Measurements from ENCODE around the gene LRCH2. TPM values are rescaled to one million over a fixed set of nuclear protein-coding genes. Genes with fewer than 3 reads are reported as not detected.

The LRCH2 gene
- total and polyA plus RNA-seq, 10 donors = 0.39 to 4.0 (median 2.8) TPM

DNA sequence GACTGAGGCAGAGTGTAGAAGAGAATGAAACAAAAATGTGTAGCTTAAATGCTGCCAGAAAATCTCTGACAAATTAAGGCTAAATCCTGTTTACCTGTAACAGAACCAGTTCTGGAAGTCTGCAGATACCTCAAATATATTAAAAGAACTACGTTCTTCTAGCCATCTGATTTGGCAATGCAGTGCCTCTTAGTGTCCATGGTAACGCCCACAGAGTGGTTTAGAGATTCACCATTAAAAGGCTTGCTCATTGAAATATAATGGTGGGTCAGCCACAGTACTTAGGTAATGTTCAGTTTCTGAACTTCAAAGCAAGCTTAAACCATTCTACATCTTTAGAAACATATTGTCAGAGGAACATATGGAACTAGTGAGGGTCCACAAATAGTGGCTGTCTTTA lies 32.4 kb upstream of the LRCH2 start:
- no peaks in the 10 kb centered on the region for H3K9me3 ChIP-seq
- H3K4me3 ChIP-seq = no peak overlapping the region
- TF ChIP-seq POLR2A (IDR thresholded peaks at IDR 0.05) (no peak), POLR2AphosphoS5 (IDR thresholded peaks at IDR 0.05) (no peak), CTCF (IDR thresholded peaks at IDR 0.05 in 8 of 11, conservative IDR thresholded peaks at IDR 0.05 in 3 of 11) (no peak)
- 39 to 96% (median 61%) methylated on average over 2 of the region's 2 CpGs for WGBS, 5 donors
- no peaks in the 10 kb centered on the region for H3K4me1 ChIP-seq
- peaks cover 0 to 10% (median 0%) of the 10 kb centered on the region in 7 donors for H3K27me3 ChIP-seq (replicated peaks in 1 of 7)
- intact Hi-C loops (cut with DNase I; ENCODE audit: low total_unique reads) = no loop called here
- no peaks in the 10 kb centered on the region for H3K36me3 ChIP-seq
- DNase-seq = no peak
- no peak overlapping the region for H3K27ac ChIP-seq

GRCh38 chrX:115264009-115264408 lies 30.1 kb upstream of the LRCH2 start:
- WGBS, 5 donors = 77 to 93% (median 87%) methylated on average over 2 of the region's 2 CpGs
- no peak overlapping the region for H3K4me3 ChIP-seq
- no peak for DNase-seq
- intact Hi-C loops (cut with DNase I; ENCODE audit: low total_unique reads) = no loop called here
- H3K27me3 ChIP-seq (replicated peaks in 1 of 7) = peaks cover 0 to 8% (median 0%) of the 10 kb centered on the region in 7 donors
- no peak overlapping the region for H3K27ac ChIP-seq
- no peaks in the 10 kb centered on the region for H3K36me3 ChIP-seq
- no peaks in the 10 kb centered on the region for H3K4me1 ChIP-seq
- no peak for TF ChIP-seq CTCF (IDR thresholded peaks at IDR 0.05 in 8 of 11, conservative IDR thresholded peaks at IDR 0.05 in 3 of 11)
- no peak for TF ChIP-seq POLR2A (IDR thresholded peaks at IDR 0.05)
- TF ChIP-seq POLR2AphosphoS5 (IDR thresholded peaks at IDR 0.05) = no peak
- no peaks in the 10 kb centered on the region for H3K9me3 ChIP-seq

- intact Hi-C loops (cut with DNase I; ENCODE audit: low total_unique reads) = no loop called here
- no peak for TF ChIP-seq CTCF (IDR thresholded peaks at IDR 0.05 in 8 of 11, conservative IDR thresholded peaks at IDR 0.05 in 3 of 11)
- TF ChIP-seq POLR2A (IDR thresholded peaks at IDR 0.05) = no peak
- TF ChIP-seq POLR2AphosphoS5 (IDR thresholded peaks at IDR 0.05) = no peak
- no peak overlapping the region for H3K27ac ChIP-seq
- DNase-seq = no peak
- H3K36me3 ChIP-seq = no peaks in the 10 kb centered on the region
- H3K27me3 ChIP-seq (replicated peaks in 1 of 7) = peaks cover 0 to 8% (median 0%) of the 10 kb centered on the region in 7 donors
- H3K4me3 ChIP-seq = no peak overlapping the region
- WGBS, 5 donors = 64 to 87% (median 66%) methylated on average over 1 to 2 of the region's 2 CpGs
- no peaks in the 10 kb centered on the region for H3K4me1 ChIP-seq
- no peaks in the 10 kb centered on the region for H3K9me3 ChIP-seq
These were observed 27.3 kb upstream of the LRCH2 start for GRCh38 chrX:115261148-115261547.

- no peak for DNase-seq
- WGBS, 5 donors = 87 to 98% (median 90%) methylated on average over 3 of the region's 3 CpGs
- Histone ChIP-seq H3K27ac (no peak overlapping the region), H3K4me1 (no peaks in the 10 kb centered on the region), H3K4me3 (no peak overlapping the region), H3K27me3 (replicated peaks in 1 of 7) (peaks cover 0 to 8% (median 0%) of the 10 kb centered on the region in 7 donors), H3K36me3 (no peaks in the 10 kb centered on the region), H3K9me3 (no peaks in the 10 kb centered on the region)
- intact Hi-C loops (cut with DNase I; ENCODE audit: low total_unique reads) = no loop called here
- no peak for TF ChIP-seq POLR2A (IDR thresholded peaks at IDR 0.05)
- no peak for TF ChIP-seq POLR2AphosphoS5 (IDR thresholded peaks at IDR 0.05)
- TF ChIP-seq CTCF (IDR thresholded peaks at IDR 0.05 in 8 of 11, conservative IDR thresholded peaks at IDR 0.05 in 3 of 11) = no peak
These were observed 26.4 kb upstream of the LRCH2 start for GRCh38 chrX:115260330-115260729.
